Fibroblast of skin of right biceps (primary cell): ENCODE results near the gene STARD7.

Experiments
- DNase-seq: peaks from one replicate; pipeline ENCODE4 v3.0.0-alpha.2; 2013

STARD7 gene

DNA sequence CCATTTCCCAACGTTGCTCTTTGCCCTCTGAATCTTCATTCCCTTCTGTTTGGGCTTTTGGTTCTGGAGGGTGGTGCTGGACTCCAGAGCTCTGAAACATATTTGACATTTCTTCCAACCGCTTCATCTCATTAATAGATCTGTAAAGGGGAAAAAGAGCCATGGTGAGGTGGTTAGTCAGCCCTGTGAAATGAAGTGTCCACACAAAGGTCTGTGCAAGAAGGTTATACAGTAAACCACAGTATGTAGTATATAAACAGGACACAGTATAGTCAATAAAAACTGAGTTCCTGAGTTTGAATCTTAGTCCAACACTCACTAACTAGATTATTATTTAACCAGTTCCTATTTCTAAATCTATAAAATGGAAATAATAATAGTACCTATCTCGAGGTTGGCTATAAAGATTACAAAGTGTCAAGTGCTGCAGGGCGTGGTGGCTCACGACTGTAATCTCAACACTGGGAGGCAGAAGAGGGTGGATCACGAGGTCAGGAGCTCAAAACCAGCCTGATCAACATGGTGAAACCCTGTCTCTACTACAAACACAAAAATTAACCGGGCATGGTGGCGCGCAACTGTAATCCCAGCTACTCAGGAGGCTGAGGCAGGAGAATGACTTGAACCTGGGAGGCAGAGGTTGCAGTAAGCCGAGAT lies 13.1 kb downstream of the STARD7 start:
- DNase-seq = peak; percentile 45

DNA sequence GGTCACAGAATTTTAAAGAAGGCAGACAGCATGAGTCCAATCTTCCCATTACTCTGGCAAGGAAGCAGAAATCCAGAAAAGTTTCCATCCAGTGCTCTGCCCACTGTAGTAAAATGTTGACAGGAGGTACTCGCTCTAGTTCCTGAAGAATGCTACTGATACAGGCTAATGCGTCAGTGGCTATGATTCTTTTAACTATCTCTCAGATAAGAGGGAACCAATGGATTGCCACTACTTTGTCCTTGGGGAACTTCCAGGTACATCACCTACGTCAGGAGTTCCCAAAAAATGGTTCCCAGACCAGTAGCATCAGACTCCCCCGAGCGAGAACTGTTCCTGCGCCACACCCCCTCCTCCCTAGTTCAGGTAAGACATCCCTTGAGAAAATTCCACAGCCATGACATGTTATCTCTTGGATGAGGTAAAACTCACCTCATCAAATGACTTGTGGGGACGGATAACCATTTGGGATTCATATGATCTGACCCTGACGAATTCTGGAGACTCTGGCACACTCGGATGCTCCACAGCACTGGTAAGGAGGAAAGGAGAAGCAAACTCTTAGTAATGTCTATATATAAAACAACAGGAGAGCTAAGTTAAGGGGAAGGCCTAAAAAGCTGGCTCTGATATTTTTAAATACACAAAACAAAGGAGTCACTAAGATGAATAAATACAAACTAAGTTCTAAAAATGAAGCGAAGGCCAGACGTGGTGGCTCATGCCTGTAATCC lies 16.5 kb downstream of the STARD7 start:
- DNase-seq = no peak

DNA sequence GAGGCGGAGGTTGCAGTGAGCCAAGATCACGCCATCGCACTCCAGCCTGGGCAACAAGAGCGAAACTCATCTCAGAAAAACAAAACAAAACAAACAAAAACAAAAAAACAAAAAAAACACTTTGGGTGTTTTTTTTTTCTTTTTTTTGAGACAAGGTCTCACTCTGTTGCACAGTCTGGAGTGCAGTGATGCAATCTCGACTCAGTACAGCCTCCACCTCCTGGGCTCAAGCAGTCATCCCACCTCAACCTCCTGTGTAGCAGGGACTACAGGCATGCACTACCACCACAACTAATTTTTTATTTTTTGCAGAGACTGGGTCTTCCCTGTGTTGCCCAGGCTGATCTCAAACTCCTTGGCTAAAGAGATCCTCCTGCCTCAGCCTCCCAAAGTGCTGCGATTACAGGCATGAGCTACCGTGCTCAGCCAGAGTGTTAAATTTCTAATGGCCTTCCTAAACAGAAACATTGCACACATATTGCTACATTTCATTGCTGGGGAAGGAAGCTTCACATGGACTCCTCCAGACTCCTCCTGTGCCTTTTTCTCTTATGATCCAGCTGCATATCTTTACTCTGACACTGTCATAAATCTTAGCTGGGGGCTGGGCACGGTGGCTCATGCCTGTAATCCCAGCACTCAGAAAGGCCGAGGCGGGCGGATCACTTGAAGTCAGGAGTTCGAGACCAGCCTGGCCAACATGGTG lies 19.7 kb downstream of the STARD7 start:
- no peak for DNase-seq

DNA sequence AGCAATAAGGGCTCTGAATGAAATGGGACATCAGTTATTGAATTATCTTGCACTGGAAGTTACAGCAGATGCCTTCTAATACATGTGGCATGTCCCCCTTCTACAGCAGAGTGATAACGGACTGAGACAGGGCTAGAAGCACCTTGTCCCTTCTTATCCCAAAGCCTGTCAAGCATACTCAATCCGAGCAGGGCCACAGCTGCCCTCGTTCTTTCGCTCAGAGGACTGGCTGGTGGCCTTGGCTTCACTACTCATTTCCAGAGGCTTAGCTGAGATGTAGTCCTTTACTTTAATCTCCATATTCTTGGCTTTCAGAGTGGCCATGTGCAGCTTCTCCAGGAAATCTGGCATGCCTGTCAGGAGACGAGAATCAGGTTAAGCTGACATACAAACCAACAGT lies 22.1 kb downstream of the STARD7 start:
- DNase-seq = no peak

DNA sequence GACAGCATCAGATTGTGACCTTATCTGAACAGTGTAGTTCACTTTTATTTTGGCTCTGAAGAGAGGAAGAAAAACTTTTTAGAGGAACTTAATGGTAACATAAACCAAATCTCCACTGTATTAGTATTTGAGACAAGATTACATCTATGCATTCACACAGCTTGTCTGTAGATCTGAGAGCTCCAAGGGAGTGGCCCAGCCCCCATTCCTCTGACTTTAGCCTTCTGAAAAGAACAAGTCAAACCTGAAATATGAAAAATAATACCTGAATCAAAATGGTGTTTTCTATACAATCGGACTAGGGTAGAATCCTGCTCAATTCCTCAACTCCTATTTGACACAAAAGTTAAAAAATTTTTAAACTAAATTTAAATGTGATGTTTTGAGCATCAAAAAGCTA lies 23.1 kb downstream of the STARD7 start:
- no peak for DNase-seq

DNA sequence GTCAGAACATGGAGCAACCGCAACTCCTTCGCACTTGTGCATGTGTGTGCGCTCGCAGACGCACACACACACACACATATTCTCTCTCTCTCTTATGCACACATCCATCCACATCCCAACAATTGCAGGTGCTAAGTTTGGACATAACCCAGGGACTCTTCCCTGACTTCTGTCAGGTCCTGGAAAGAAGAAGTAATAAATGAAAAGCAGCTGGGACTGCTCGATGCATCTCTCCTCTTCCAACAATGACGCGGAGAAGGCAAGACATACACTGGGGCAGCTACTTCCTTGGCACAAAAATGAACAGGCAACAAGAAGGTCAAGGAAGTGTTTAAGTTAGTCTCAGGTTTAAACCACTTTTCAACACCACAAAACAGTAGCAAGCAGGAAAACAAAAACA lies 23.6 kb downstream of the STARD7 start:
- no peak for DNase-seq

DNA sequence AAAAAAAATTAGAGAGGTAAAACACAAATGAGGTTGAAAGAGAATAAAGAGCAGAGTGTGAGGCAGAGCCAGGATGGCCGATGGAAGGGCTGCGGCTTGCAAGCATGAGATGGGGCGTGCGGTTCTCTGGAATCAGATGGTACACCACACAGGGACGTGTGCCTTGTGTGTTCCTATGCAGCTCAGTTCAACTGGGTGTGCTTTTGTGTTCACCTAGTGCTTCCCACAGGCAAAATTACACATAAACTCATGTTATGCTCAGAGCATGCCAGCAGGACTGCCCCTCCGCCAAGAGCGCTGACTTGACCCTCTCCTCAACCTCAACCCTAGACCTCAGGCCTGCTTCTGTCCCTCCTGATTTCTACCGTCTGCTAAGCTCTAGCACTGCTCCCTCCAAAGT lies 24.4 kb downstream of the STARD7 start:
- DNase-seq = no peak

DNA sequence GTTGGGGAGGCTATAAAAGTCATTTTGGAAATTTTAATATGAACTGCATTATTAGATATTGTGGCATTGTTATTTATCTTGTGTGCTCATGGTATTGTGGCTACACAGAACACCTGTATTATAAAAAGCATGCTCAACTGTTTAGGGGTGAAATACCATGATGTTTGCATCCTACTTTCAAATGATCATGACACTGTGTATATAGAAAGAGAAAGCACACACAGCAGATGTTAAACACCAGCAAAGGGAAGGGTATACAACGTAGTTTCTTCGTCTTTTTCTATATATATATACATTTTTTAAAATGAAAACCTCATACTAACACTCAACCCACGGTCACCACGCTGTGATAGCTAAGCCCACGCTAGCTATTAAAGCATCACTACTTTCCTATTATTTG lies 27.1 kb downstream of the STARD7 start:
- no peak for DNase-seq

DNA sequence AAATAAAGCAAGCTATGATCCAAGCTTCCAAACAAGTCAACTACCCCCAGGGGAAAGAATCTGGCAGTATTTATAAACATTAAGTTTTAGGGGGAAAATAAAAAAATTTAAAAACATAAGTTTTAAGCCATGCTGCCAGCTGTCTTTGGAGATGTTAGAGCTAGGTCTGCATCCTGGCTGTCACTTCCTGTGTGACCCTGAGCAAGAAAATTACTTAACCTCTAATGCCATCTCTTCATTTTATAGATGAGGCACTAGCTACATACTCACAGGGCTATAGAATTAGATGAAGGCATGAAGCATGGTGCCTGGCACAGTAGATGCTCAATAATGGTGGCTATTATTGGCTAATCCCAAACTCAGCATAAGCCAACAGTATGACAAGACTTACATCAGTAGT lies 28.1 kb downstream of the STARD7 start:
- no peak for DNase-seq

DNA sequence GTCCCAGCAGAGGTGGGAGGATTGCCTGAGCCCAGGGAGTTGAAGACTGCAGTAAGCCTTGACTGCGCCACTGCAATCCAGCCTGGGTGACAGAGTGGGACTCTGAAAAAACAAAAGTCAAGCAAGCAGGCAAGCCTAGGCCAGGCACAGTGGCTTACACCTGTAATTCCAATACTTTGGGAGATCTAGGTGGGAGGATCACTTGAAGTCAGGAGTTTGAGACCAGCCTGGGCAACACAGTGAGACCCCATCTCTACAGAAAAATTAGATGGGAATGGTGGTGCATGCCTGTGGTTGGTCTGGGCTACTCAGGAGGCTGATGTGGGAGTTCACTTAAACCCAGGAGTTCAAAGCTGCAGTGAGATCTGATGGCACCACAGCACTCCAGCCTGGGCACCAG lies 28.6 kb downstream of the STARD7 start:
- DNase-seq = no peak

DNA sequence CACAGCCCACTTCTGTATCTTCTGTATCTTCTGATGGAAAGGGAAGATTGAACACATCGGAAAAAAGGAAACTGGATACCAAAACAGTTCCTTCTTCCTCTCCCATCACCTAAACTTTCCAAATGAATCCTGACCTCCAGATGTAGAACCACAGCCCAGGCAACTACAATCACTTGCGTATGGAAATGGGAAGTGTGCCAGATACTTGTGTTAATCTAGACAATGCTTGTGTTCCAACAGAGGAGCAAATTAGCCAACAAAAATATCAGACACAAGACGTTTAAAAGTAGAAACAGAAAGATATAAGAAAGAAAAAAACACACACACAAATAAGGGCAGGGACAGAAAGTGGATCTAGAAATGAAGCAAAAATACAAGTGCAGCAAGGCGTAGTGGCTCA lies 32.0 kb downstream of the STARD7 start:
- DNase-seq = no peak

DNA sequence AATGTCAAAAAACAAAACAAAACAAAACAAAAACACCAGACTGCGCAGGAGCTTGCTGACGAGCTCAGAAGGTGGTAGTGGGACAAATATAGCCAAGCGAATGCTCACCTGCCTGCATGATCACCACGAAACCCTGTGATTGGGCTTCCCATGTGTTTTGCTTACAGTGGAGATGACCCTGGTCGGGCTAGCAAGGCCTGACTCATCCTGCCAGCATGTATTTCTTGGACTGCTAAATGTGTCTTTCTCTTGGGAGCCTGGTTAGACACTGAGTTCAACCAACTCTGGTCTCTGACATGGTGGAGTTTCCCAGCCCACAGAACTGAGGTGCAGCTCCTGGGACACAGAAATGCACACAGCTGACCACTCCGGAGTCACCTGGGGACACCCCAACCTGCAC lies 32.7 kb downstream of the STARD7 start:
- peak; percentile 58 for DNase-seq

DNA sequence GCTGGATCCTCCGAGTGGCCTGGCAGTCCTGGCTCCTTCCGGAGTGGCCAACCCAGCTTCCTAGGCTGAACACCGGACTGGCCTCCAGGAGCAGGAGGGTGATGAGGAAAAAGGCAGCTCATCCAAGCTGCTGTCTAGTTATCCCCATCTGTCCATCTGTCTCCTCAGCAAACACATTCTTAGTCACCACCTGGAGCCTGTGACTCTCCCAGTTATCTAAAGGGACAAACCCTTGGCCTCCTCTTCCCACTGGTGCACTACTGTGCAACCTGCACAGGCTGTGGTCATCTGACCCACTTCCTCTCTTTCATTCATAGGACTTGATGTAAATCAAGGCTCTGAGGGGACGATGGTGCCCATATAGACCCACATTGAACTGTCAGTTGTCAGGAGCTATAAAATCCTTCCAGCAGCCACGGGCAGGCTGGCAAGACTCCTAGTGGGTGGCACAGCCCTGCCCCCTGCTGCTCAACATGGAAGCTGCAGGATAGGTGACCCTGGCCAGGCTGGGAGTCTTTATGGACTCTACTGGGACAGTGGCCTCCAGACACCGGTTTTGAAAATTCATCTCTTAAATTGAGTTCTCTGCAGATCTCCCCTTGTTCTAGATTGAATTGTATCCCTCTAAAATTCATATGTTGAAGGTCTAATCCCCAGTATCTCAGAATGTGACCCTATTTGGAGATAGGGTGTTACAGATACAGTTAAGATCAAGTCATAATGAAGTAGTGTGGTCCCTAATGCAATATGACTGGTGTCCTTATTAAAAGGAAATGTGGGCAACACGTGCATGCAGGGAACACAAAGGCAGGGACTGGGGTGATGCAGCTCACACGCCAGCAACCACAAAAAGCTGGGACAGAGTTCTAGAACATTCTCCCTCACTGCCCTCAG lies 34.1 kb downstream of the STARD7 start:
- DNase-seq = peak; percentile 55

DNA sequence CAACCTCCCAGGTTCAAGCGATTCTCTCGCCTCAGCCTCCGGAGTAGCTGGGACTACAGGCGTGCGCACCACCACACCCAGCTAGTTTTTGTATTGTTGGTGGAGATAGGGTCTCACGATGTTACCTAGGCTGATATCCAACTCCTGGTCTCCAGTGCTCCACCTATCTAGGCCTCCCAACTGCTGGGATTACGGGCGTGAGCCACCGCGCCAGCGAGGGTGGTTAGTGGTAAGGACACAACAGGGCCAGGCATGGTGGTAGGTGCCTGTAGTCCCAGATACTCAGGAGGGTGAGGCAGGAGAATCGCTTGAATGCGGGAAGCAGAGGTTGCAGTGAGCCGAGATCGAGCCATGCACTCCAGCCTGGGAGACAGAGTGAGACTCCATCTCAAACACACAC lies 36.8 kb downstream of the STARD7 start:
- no peak for DNase-seq

DNA sequence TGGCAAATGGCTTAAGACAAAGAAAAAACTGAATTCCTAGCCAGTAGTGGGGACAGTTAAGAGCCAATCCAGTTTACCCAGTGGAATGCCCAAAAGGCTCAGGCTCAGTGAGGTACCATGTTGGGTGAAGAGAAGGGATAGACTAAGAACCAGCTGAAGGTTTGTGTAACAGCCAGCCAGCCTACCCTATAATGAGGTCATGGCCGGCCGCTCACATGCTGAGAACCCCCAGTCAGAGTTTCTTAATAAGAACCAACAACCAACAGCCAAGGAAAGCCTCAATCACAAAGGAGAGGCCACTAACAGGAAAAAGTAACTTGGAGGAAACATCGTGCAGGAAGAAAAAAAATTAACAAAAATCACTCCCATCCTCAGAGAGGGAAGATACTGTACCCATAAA lies 38.0 kb downstream of the STARD7 start:
- no peak for DNase-seq

DNA sequence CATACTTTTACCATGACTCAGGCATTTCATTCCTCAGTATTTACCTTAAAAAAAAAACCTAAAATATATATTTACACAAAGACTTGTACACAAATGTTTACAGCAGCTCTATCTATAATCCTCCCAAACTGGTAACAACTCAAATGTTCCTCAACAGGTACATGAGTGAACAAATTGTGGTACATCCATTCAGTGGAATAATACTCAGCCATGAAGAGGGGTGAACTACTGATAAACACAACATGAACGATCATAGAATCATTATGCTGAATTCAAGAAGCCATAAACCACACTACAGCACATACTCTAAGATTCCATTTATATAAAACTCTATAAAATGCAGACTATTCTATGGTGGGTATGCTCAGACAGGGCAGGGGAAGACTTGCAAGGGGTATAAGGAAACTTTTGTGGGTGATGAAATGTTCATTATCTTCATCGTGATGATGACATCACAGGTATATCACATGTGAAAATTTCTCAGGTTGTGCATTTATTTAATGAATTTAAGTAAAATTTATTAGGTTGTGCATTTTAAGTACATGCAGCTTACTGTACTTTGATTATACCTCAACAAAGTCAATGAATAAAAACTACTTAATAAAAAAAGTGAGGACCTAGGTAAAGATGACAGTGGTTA lies 38.6 kb downstream of the STARD7 start:
- no peak for DNase-seq

DNA sequence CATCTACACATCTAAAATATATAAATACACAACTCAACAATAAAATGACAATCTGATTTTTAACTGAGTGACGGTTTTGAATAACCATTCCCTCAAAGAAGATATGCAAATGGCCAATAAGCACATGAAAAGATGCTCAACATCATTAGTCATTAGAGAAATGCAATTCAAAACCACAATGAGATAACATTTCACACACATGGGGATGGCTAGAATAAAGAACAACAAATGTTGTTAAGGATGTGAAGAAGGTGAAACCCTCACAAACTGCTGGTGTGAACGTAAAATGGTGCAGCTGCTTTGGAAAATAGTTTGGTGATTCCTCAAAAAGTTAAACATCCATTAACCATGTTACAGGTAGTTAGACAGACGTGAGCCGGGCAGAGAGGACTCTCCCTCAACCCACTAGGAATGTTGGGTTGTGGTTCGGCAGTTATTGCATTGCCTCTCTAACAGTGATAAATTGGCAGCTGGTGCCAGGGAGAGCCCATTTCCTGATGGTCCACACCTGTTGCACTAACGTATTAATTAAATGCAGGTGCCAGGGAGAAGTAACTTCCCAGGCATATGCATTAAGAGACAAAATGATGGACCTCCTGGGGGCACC lies 41.1 kb downstream of the STARD7 start:
- peak; percentile 30 for DNase-seq

DNA sequence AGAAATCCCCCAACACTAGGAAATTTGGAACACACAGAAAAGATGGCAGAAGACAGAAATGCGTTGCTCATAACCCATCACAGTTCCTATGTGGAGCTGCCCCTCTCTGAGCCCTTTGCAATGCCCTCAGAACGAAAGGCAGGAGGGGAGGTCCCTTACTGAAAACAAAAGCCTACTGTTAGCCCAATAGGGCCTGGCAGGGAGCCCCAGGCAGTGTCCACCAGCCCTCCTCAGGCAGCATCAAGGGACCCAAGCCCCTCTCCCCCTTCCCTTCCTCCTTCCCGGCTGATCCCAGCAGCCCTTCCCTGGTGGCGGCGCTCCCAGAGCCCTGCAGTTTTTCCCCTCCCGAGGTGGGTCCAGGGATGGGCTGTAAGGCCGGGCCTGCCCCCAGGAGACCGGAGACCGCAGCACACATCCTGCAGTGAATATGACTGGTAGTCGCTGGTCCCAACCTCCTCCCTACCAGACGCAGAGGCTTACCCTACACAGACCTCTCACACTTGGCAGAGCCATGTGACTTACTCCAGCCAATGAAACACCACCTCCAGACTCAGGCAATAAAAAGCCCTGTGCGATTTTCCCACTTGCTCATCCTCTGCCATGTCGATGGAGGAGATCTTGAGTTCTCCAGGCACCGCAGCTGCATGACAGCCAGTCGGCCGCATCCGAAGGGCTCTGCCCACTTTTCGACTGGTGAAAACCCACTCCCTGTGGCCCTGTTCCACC lies 44.0 kb downstream of the STARD7 start:
- DNase-seq = peak; percentile 25

DNA sequence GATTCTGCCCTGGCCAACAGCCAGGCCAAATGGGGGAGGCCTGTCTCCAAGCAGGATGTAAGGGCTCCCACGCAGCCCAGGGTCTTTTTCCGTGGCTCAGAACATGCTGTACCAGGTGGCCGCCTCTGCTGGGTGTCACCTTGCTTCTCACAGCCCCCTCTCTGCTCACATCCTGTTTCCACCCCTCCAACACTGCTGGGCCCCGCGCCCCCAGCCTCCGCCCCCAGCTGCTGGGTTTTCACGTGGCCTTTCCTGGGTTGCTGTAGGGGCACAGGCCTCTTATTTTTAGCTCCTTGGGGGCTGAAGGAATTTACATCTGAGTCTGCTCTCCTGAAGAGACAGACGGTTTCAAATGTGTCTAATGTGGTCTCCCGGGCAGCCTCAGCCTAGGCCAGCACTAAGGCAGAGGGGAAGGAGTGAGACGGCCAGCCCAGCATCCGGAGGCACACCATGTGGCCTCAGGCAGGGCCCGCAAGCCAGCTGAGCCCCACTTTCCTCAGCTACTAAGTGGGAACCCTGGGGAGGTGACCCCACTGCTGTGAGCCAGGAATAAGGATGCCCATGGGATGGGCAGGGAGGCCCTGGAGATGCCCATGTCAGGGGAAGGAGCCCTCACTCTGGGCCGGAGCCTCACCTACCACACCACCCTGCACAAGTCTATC lies 44.7 kb downstream of the STARD7 start:
- peak; percentile 37 for DNase-seq

DNA sequence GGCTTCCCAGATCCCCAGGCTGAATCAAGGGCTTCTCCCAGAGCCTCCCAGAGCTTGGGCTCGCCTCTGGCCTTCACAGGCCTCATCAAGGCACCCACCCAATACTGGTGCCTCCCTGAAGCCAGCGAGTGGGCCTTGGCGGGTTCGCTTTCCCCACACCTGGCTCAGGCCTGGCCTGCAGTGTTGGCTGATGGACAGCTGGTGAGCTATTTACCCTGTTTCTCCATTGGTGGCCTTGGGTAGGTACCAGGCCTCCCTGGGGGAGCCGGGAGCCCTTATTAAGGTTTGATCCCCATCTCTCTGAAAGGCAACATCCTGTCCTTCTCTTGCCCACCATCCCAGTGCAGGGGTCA lies 45.2 kb downstream of the STARD7 start:
- DNase-seq = no peak

DNA sequence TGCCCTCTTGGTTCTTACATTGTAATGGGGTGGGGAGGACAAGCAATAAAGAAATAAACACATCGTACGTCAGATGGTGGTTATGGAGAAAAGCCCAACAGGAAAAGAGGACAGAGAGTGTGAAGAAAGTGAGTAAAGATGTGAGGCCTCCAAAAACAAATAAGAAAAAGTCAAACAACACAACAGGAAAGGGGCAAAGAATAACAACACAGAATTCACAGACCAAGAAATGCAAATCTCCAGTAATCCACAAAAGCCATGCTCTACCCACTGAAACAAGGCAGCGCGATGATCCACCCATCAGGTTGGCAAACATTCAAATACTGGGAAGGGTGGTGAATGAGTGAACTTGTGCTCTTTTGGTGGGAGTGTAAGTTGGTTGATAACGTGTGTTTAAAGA lies 46.7 kb downstream of the STARD7 start:
- DNase-seq = no peak
